Ecto neural progenitor cell (in vitro differentiated cells): ENCODE data around the gene SRPK1.

Source experiments
- DNase-seq: peaks from one replicate; pipeline ENCODE4 v3.0.0-alpha.2; 2018; ENCODE audit warnings: low spot score

The SRPK1 gene

DNA sequence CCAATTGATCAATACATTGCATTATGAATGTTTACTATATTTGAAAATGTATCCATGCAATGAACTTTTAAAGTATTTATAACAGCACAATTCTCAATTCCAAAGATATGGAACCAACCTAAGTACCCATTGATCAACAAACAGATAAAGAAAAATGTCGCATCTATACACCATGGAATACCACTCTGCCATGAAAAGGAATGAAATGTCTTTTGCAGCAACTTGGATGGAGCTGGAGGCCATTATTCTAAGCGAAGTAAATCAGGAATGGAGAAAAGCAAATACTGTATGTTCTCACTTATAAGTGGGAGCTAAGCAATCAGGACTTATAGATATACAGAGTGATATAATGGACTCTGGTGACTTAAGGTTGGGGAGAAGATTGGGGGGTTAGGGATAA is 22.9 kb downstream of the SRPK1 start:
- DNase-seq: no peak

DNA sequence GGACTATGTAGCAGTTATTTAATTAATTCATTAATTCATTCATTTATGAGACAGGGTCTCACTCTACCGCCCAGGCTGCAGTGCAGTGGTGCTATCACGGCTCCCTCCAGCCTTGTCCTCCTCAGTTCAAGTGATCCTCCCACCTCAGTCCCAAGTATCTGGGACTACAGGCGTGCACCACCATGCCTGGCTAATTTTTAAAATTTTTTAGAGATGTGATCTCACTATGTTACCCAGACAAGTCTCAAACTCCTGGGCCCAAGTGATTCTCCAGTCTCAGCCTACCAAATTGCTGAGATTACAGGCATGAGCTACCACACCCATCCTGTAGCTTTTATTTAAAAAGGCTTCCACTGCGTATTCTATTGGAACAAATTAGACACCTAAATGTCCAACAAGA is 23.4 kb downstream of the SRPK1 start:
- DNase-seq: no peak

DNA sequence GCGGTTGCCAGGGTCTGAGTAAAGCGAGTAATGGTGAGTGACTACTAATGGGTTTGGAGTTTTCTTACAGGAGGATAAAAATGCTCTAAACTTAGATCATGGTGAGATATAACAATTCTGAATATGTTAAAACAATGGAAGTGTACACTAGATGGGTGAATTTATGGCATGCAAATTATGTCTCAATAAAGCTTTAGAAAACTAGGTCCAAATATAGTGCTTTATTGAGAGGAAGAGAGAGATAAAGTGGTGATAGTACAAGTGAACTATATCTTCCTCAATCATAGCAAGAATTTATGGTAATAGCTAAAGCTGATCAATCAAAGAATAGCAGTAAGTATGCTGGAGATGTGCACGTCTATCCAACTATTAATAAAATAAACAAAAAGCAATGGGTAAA is 23.9 kb downstream of the SRPK1 start:
- DNase-seq: no peak

DNA sequence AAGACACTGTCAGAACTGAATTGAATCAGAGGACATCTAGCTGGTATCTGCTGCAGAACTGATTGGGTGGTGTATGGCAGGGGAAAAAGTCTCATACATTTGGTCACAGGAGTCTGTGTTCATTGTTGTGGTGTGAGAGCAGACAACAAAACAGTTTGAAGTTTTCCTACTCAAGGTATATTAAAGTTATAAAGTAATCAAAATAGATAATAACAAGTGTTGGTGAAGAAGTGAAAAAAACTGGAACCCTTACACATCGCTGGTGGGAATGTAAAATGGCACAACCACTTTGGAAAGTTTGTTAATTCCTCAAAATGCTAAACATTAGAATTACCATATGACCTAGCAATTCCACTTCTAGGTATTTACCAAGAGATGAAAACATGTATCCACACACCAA is 24.7 kb downstream of the SRPK1 start:
- no peak for DNase-seq

DNA sequence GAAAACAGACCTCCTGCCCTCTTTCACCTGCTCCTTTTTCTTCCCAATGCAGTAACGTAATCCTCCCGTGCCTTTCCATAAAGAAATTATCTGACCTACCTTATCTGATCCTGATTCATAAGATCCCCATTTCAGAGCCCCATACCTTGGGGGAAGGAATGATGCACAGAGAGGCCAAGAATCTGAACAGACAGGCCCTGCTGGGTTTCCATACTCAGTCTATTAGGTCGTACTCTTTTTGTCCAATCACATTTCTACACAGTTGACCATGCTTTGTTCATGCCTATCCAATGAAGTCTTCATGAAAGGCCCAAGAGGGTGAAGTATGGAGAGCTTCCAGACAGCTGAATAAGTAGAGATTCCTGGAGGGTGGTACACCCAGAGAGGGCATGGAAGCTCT is 25.3 kb downstream of the SRPK1 start:
- no peak for DNase-seq

DNA sequence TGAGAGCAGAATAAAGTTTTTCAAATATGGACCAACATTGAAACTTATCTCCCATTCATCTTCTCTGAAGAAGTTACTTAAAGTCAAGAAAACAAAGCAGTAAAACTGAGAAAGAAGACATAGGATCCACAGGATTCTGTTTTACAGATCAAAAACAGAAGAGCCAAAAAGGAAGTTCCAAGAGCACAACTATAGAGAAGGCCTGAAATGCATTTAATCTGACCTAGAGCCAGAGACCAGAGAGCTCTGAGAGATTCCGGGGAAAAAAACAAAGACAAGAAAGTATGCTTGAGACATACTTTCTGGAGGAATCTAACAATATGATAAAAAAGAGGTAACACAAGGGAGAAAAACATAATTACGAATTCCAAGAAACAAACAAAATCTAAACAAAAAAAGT is 26.1 kb downstream of the SRPK1 start:
- DNase-seq: no peak

DNA sequence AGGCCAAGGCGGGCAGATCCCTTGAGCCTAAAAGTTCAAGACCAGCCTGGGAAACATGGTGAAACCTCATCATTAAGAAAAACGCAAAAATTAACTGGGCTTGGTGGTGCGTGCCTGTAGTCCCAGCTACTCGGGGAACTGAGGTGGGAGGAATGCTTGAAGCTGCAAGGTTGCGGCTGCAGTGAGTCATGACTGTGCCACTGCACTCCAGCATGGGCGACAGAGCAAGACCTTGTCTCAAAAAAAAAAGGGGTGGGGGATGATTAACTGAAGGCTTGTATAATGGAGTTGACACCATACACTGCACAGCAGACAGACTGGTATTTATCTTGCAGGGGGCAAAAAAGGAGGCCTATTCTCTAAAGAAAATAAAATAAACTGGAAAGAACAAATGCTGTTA is 27.7 kb downstream of the SRPK1 start:
- no peak for DNase-seq

DNA sequence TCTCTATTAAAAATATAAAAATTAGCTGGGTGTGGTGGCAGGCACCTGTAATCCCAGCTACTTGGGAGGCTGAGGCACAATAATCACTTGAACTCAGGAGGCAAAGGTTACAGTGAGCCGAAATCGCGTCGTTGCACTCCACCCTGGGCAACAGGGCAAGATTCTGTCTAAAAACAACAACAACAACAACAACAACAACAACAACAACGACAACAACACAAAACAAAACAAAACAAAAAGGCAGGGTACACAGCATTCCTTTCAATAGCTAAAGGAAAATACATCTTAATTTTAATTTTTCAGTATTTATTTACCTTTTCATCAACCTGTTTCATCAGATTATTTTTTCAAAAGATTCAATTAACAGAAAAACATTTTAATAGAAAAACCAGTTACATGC is 28.4 kb downstream of the SRPK1 start:
- no peak for DNase-seq

DNA sequence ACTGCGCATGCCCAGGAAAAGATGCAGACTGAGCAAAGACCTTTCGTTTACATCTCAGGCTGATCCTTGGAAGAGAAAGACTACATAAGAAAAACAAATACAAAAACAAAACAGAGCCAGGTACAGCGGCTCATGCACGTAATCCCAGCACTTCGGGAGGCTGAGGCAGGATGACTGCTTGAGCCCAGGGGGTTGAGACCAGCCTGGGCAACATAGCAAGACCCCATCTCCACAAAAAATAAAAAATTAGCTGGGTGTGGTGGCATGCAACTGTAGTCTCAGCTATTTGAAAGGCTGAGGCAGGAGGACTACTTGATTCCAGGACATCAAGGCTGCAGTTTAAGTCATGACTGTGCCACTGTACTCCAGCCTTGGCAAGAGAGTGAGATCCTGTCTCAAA is 41.7 kb downstream of the SRPK1 start:
- no peak for DNase-seq

DNA sequence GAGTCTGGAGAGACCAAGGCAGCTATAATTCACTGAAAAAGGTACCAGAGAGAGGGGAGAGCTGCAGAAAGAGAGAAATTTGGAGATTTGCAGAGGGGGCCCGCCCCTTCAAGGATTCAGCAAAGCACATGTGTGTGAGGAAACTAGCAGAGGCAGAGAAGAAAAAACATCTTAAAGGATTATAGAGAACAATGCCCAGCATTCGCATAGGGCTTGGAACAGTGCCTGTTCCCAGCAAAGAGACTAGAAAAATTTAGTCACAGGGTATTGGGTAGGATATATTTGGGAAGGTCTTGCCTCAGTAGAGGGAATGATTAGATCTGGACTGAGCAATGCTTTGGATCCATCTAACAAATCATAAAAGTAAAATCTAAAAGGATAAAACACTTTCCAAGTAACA is 44.0 kb downstream of the SRPK1 start:
- DNase-seq: no peak

DNA sequence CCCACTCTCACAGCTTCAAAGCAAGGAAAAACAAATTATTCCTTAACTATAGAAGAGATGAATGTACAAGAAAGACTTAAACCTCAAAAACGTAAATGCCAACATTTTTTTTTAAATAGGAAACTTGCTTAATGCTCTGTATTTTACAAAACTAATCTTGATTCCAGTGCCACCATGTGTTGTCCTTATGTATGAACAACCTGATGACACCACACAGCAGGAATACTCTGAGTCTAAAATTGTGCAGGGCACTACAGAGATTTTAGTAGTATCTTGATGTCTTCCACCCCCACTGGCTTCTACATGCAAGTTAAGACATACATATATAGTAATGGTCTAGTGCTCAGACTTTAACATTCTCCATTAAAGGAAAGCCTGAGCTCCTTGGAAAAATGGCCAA is 46.2 kb downstream of the SRPK1 start:
- no peak for DNase-seq

DNA sequence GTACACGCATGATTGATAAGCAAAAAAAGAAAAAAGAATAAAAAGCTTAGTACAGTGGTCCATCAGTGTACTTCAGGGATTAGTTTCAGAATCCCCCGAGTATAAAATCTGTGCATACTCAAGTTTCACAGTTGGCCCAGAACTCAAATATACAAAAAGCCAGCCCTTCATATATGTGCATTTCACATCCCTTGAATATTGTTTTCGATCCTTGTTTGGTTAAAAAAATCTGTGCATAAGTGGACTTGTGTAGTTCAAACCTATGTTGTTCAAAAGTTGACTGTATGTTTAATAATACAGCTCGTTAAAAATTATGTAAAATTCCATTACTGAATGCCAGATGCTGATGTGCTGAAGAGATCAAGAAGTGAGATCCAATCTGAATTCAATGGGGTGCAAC is 61.5 kb downstream of the SRPK1 start:
- DNase-seq: no peak

DNA sequence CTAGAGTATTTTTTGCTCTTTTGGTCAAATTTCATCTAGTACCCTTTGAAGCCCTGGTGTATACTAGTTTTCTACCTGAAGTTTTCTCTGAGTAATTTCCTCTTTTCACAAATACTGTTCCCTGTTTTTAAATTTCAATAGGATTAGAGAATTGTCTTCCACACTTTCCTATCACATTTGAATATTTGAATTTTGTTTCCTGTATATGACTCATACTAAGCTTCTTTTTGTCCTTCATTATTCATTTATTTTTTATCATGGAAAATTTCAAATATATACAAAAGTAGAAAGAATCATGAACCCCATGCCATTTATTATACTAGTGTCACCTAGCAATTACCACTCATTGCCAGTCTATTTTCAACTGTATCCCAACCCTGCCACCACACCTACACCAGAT is 63.0 kb downstream of the SRPK1 start:
- DNase-seq: no peak

DNA sequence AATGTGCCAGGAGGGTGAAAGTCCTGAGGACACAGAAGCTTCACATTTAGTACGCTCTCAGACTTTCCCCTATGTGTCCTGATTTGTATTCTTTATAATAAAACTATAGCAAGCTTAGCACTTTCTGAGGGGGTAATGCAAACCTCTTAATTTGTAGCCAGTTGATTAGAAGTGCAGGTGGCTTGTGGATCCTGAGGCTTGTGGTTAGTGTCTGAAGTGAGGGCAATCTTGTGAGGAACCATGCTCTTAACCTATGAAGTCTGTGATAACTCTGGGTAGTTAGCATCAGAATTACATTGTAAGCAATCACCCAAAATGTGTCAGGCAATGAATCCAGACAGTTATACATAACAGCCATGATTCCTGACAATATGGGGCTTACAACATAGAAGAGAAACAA is 64.6 kb downstream of the SRPK1 start:
- no peak for DNase-seq

DNA sequence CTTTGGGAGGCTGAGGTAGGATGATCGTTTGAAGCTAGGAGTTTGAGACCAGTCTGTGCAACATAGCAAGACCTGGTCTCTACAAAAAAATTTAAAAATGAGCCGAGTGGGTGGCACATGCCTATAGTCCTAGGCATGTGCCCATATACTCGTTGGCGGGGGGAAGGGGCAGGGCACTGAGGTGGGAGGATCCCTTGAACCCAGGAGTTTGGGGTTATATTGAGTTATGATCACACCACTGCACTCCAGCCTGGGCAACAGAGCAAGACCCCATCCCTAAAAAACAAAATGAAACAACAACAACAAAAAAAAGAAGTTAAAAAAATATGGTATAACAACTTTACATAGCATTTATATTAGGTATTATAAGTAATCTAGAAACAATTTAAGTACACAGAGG is 67.9 kb downstream of the SRPK1 start:
- DNase-seq: no peak

DNA sequence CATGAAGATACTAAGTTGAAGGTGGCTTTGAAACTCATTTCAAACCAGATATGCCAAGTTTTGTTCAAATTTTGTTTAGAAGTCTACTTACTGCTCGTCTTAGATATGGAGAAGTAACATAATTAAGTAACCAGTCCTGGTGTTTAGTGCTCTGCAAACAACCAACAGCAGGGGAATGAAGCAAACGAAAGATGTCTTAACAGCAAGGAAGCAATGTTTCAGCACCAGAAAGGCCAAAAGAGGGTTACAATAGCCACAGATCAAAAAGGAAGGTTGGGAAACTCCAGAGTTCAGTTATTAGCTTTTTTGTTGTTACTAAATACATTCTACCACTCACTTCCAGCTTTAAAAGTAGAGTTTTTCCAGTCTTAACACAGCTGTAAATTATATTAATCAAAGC is 70.7 kb downstream of the SRPK1 start:
- no peak for DNase-seq

DNA sequence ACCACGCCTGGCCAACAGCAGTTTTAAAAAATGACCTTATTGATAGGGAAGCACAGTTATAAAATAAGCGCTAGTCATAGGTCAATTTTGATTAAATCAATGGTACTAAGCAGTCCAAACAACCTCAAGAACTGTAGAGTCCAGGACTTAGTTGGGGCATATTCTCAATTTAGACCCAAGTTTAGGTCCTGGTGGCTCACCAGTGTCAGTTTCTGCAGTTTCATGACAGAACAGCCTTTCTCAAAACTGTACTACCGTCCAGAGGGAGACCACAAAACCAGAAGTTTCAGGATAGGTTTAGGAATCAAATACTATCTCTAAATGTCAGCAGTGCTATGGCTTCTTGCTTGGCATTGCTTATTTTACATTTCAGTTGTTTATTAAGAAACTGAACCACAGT is 76.6 kb downstream of the SRPK1 start:
- DNase-seq: no peak

DNA sequence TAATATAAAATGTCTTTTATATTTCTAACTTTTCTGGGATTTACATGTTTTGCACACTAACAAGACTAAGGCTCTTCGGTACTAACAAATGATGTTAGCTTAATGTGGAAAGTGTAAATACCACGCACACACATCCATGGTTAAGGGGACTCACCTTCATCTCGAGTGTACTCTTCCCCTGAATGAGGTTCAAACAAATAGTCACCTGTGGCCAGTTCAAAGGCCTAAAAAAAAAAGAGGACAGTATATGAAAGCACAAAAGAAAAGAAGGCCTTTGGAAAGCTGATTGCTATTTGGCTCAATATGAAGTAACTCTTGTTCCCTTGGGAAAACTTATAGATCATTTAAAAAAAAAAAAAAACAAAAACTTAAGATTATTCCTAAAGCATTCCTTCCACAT is 78.5 kb downstream of the SRPK1 start:
- DNase-seq: no peak

DNA sequence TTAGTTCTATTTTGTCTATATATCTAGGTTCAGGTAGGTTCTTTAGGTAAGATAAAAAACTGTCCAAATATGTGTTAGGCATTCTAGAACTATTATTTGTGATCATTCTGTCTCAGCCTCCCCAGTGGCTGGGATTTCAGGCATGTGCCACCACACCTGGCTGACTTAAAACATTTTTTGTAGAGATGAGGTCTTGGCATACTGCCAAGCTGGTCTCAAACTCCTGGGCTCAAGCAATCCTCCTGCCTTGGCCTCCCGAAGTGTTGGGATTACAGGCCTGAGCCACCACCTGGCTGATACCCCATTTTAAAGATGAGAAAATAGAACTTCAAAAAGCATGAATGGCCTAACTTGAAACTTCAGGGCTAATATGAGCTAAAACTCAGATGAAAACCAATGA is 81.9 kb downstream of the SRPK1 start:
- DNase-seq: no peak

DNA sequence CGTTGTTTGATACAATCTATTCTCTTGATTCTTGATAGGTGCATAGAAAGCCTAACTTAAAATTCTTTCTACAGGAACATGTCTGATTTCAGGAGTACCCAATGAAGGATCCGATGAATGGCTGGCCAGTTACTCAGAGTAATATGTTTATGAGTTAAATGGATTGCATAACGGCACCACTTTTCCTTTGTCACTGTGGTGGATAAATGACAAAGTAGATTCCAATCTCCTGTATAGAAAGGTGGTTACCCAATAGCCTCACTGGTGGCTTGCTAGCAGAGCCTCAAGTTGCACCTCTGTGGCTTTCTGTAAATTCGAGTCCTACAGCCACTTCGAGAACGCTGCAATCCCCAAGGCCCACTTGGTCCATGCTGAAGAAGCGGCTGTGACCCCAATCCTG is 87.4 kb downstream of the SRPK1 start:
- no peak for DNase-seq

DNA sequence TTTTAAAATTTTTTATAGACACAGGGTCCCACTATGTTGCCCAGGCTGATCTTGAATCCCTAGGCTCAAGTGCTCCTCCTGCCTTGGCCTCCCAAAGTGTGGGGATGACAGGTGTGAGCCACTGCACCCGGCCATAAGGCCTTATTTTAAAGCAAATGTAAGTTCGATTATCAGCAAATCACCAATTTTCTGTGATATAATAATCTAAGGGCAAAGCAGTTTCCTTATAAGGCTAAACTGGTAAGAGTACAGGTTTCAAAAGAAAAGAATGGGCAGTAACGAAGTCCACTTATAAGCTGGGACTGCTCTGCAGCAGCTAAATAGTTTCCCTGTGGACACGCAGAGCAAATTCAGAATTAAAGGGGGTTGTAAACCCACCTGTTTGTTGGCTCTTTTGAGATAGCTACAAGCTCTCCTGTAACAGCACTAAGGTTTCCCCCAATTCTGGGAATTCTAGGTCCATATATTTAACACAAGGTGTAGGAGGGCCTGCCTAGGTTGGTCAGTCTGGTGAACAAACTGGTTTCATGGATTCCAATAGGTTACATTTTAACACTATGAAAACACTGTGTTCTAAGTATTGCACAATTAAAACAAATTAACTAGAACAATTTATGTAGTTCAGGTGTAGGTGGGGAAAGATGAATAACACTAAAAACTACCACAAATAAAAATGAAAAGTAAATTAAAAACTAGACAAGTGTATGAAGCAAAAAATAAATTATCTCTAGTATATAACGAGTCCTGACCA is 89.5 kb downstream of the SRPK1 start:
- DNase-seq: no peak

DNA sequence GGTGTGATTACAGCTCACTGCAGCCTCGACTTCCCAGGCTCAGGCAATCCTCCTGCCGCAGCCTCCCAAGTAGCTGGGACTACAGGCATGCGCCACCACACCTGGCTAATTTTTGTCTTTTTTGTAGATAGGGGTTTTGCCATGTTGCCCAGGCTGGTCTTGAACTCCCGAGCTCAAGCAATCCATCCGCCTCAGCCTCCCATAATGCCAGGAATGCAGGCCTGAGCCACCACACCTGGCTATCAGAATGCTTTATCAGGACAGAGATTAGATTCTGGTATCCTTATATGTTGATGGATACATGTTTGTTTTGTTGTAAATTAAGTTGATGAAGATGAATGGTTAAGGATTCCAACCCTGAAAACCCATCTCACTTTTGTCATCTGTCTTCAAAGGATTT is 91.6 kb downstream of the SRPK1 start:
- DNase-seq: no peak

DNA sequence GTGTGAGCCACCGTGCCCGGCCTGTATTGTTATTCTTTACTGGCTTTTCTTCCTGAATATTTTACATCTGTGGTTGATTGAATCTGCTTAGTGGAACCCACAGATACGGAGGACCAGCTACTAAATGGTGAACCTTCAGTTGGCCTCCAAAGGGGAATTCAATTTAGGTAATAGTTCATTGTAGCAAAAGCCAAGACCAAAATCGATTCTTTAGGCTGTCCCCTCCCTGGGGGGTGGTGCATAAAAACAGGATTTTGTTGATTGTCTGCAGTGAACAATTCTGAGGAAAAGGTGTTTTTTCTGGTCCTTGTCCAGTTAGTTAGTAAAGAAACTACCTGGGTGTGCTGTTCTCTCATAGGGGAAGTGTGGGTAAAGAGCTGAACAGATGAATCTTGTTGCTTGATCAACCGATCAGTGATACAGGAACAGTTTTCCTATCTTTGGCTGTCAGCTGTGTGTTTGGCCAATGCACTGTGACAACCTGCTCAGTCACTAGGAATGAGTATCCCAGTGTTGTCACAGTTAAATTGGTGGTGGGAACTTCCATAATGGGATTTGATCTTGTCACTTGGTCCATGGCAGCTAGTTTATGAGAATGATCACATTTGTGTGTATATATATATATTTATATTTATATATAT is 96.2 kb downstream of the SRPK1 start:
- no peak for DNase-seq

DNA sequence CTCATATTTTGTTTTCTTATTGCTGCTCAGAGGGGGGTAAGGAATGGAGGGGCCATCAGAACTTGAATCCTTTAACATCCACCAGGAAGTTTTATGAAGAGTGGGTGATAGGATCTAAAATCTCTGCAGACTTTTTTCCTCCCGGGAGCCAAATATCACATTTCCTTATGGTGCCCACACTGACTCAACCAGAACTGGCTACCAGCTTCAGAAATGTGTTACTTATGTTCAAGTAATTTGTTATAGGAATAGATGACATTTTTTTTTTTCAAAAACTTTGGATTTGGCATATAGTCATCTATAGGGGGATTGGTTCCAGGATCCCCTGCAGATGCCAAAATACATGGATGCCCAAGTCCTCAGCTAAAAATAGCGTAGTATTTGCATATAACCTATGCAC is 97.3 kb downstream of the SRPK1 start:
- DNase-seq: no peak
